GM18505 (cell line): ENCODE data around the gene FMN1.
"Not testable (repeated sequence)": the region's sequence is repeated elsewhere in the genome, so short reads cannot be mapped to it uniquely, and the experiment has no call there.

Source experiments
- ATAC-seq: cut with Tn5 transposase; IDR thresholded peaks from one replicate; pipeline ENCODE4 v1.9.1; 2021; ENCODE audit not compliant: unreplicated experiment
- POLR2A ChIP-seq: IDR thresholded peaks from 4 replicates; pipeline ENCODE4 v1.6.1; 2011; ENCODE audit warnings: borderline replicate concordance; ENCODE audit not compliant: insufficient read depth, insufficient read length; ENCODE audit errors: extremely low read depth

Gene FMN1

GRCh38 chr15:32972686-32973085 lies 221.8 kb downstream of the FMN1 start:
- ATAC-seq = no peak
- no peak for TF ChIP-seq POLR2A

- ATAC-seq = no peak
- TF ChIP-seq POLR2A = no peak
These were observed 223.7 kb downstream of the FMN1 start for GRCh38 chr15:32970847-32971246.

- TF ChIP-seq POLR2A = no peak
- ATAC-seq = no peak
These were observed 227.0 kb downstream of the FMN1 start for GRCh38 chr15:32967521-32967920.

GRCh38 chr15:32966512-32966911 lies 228.0 kb downstream of the FMN1 start:
- TF ChIP-seq POLR2A = no peak
- ATAC-seq = no peak

- no peak for ATAC-seq
- TF ChIP-seq POLR2A = no peak
These were observed 228.6 kb downstream of the FMN1 start for GRCh38 chr15:32965897-32966296.

- ATAC-seq = no peak
- no peak for TF ChIP-seq POLR2A
These were observed 235.4 kb downstream of the FMN1 start for GRCh38 chr15:32959077-32959476.

GRCh38 chr15:32957219-32957618 lies 237.3 kb downstream of the FMN1 start:
- no peak for TF ChIP-seq POLR2A
- ATAC-seq = no peak

GRCh38 chr15:32956711-32957110 lies 237.8 kb downstream of the FMN1 start:
- TF ChIP-seq POLR2A = no peak

GRCh38 chr15:32956006-32956405 lies 238.5 kb downstream of the FMN1 start:
- ATAC-seq = no peak
- no peak for TF ChIP-seq POLR2A

More at GRCh38 chr15:32956711-32957110, 237.8 kb downstream of the FMN1 start:
- ATAC-seq = no peak

- no peak for ATAC-seq
- no peak for TF ChIP-seq POLR2A
These were observed 241.0 kb downstream of the FMN1 start for GRCh38 chr15:32953533-32953910.

GRCh38 chr15:32952901-32953532 lies 241.5 kb downstream of the FMN1 start:
- no peak for TF ChIP-seq POLR2A
- ATAC-seq = no peak

GRCh38 chr15:32951736-32952464 lies 242.6 kb downstream of the FMN1 start:
- TF ChIP-seq POLR2A = no peak
- no peak for ATAC-seq

- not testable (repeated sequence) for ATAC-seq
These were observed 244.5 kb downstream of the FMN1 start for GRCh38 chr15:32950051-32950450.

- no peak for TF ChIP-seq POLR2A
- no peak for ATAC-seq
These were observed 248.3 kb downstream of the FMN1 start for GRCh38 chr15:32946210-32946609.
